ENCODE data around the gene MED26. TPM values are rescaled to one million over a fixed set of nuclear protein-coding genes. Genes with fewer than 3 reads are reported as not detected.

The MED26 gene
- total RNA-seq, 2 experiments from 2014 or later, result 12.0 to 14.5 TPM

DNA sequence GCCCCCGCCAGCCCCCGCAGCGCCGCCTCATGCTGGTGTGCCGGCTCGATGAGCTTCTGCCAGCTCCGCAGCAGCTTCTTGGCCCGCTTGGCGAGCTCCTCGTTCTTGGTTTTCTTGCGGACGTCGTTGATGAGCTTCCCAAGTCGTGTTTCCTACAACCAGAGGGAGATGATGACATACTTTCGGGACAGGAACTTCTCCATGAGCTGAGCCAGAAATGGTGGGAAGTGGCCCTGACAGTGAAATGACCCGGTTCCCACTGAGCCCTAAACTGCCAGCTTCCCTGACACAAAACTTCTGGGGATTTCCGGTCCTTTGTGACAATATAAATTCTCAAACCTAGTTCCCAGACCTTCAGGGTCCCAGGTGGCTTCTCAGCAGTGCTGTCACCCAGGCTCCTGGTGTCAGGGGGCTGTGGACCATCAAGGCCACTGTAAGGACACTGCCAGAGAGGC lies 50.4 kb downstream of the MED26 start:
- H3K9me3 Mint-ChIP-seq, result no peaks in the 10 kb centered on the region
- no peak overlapping the region for H3K4me3 Mint-ChIP-seq
- CTCF ChIA-PET, result interaction anchor here (1.3 kb wide), 1 partner anchor 11 kb away, joined by 3 read pairs; no protein-coding TSS in a partner anchor
- DNase-seq, result no peak
- H3K27me3 Mint-ChIP-seq, result no peaks in the 10 kb centered on the region
- POLR2A ChIA-PET, result no interaction called here
- H3K27ac Mint-ChIP-seq, result no peak overlapping the region
- intact Hi-C loops (cut with micrococcal nuclease), result no loop called here
- H3K36me3 Mint-ChIP-seq, result peaks cover 34% of the 10 kb centered on the region
- peaks cover 56% of the 10 kb centered on the region for H3K4me1 Mint-ChIP-seq (ENCODE audit: low read depth)

DNA sequence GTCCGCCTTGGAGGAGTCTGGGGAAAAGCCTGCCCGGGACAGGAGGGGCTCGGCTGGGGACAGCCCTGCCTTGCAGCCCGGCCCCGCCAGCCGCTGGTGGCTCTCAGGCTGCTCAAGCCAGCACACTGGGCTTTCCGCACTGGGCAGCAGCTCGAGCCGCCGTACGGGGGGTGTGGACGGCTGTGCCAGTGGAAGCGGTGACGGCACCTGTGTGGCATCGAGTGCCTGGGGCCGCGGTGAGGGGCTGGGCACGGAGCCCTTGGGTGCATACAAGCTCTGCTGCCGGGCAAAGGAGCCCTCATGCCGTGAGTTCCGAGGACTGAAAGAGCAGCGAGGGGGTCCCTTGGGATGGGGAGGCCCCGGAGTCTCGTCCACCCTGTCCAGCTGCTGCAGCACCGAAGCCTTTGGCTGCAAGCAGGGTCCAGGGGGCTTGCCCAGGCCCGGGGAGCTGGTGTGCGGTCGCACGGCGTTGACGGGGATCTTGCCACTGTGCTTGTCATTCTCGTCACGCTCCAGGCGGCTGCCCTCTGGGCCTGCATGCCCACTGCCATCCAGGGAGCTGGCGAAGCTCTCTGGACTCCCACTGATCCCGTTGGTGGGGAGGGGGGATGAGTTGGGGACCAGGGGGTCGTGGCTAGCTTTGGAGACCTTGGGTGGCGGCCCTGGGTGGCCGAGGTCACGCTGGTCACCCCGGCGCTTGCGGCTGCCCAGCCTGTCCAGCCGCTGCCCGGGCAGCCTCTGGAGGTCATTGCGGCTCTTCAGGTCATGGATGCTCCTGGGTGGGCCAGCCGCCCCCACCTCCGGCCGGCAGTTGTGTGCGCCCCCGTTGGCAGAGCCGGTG lies 51.1 kb downstream of the MED26 start:
- ChIA-PET CTCF (interaction anchor here (1.3 kb wide), 1 partner anchor 11 kb away, joined by 3 read pairs; no protein-coding TSS in a partner anchor), POLR2A (no interaction called here)
- Mint-ChIP-seq H3K27ac (no peak overlapping the region), H3K36me3 (peaks cover 37% of the 10 kb centered on the region), H3K4me3 (no peak overlapping the region), H3K27me3 (no peaks in the 10 kb centered on the region), H3K9me3 (no peaks in the 10 kb centered on the region), H3K4me1 (ENCODE audit: low read depth) (peaks cover 53% of the 10 kb centered on the region)
- intact Hi-C loops (cut with micrococcal nuclease), result no loop called here
- no peak for DNase-seq

DNA sequence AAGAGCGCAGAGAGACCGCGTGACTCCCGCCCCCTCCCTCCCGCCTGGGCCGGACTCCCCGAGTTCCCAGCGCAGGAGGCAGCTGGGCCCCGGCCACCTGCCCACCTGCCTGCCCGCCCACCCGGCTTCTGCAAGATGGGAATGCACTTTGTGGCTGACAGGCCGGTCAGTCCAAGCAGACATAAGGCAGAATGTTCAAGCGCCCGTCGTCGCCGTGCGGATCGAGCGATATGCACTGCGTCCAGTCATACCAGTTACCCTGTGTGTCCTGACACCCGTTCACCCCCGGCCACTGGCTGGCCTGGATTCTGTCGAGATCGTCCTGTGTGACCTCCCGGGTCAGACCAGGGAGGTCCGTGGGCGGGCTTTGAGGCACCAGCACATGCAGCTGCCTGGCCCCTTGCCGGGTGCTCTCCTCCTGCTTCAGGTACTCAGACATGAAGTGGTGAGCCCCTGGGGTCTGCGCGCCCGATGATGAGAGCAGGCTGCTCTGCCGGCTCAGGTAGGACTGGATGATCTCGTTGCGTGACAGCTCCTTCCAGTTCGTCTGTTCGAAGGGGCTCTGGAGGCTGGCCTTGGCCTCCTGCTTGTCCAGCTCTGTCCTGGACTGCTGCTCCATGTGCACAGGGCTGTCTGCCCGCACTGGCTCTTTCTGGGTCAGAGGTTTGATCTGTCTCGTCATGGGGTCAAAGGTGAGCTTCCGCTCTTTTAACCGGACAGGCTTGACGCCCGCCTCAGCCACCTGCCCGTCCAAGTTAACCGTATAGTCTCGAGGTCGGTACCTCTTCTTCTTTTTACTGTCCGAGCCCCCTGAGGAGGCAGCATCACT lies 51.9 kb downstream of the MED26 start:
- Mint-ChIP-seq H3K9me3 (no peaks in the 10 kb centered on the region), H3K27ac (no peak overlapping the region), H3K4me3 (no peak overlapping the region), H3K36me3 (peaks cover 38% of the 10 kb centered on the region), H3K27me3 (no peaks in the 10 kb centered on the region), H3K4me1 (ENCODE audit: low read depth) (peaks cover 53% of the 10 kb centered on the region)
- DNase-seq, result no peak
- ChIA-PET POLR2A (interaction anchor here (1.0 kb wide), 1 partner anchor 11 kb away, joined by 3 read pairs; no protein-coding TSS in a partner anchor), CTCF (interaction anchor here (1.3 kb wide), 1 partner anchor 12 kb away, joined by 3 read pairs; no protein-coding TSS in a partner anchor)
- intact Hi-C loops (cut with micrococcal nuclease), result no loop called here

DNA sequence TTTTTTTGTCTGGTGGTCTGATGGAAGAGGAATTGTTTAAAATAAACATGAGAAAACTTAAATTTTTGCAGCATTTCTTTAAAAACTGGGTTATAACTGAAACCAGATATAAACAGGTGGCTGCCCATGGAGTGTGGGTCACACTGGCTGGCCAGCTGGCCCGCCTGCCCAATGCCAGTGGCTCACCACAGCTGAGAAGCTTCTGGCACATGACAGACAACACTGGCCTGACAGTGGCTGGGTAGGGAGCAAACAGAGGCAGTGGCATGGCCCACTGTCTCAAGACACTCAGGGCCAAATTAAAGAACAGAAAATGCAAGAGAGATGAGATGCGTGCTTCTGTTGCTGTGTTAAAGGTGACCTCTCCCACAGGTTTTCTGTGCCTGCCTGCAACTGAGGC lies 52.7 kb downstream of the MED26 start:
- Mint-ChIP-seq H3K36me3 (peaks cover 41% of the 10 kb centered on the region), H3K27me3 (no peaks in the 10 kb centered on the region), H3K27ac (peak overlapping the region; percentile 40), H3K4me1 (ENCODE audit: low read depth) (peaks cover 51% of the 10 kb centered on the region), H3K9me3 (no peaks in the 10 kb centered on the region), H3K4me3 (no peak overlapping the region)
- POLR2A ChIA-PET, result interaction anchor here (1.0 kb wide), 1 partner anchor 12 kb away, joined by 3 read pairs; no protein-coding TSS in a partner anchor
- CTCF ChIA-PET, result no interaction called here
- intact Hi-C loops (cut with micrococcal nuclease), result no loop called here
- DNase-seq, result no peak

DNA sequence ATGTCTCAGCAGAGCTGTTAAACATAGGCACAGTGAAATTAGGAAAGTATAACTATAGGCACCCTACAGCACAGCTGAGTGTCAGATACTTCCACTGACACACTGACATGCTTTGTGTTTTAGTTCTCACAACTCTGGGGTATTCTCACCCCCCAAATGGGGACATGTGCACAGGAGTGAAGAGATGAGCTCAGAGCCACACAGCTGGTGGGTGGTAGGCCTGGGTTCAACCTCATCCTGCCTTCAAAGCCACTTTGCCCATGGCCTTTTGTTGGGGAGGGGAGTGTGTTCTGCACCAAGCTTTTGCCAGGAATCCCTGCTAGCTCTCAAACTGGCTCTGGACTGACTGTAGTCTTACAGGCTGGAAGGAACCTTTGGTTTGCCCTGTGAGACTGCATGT lies 54.1 kb downstream of the MED26 start:
- intact Hi-C loops (cut with micrococcal nuclease), result loop anchor here (2.0 to 5.0 kb wide), 2 partner anchors 31 to 88 kb away; partner anchors contain the start of genes CHERP, SMIM7 and TMEM38A
- H3K27me3 Mint-ChIP-seq, result no peaks in the 10 kb centered on the region
- DNase-seq, result no peak
- H3K4me1 Mint-ChIP-seq (ENCODE audit: low read depth), result peaks cover 50% of the 10 kb centered on the region
- no peaks in the 10 kb centered on the region for H3K9me3 Mint-ChIP-seq
- peaks cover 38% of the 10 kb centered on the region for H3K36me3 Mint-ChIP-seq
- peak overlapping the region; percentile 92 for H3K4me3 Mint-ChIP-seq
- POLR2A ChIA-PET, result interaction anchor here (0.8 to 2.8 kb wide), 4 partner anchors 8 to 20 kb away, joined by 3 to 28 read pairs (median 11); no protein-coding TSS in a partner anchor
- peak overlapping the region; percentile 14 for H3K27ac Mint-ChIP-seq
- CTCF ChIA-PET, result interaction anchor here (1.2 to 2.5 kb wide), 3 partner anchors 11 to 187 kb away, joined by 3 to 9 read pairs (median 6); no protein-coding TSS in a partner anchor

DNA sequence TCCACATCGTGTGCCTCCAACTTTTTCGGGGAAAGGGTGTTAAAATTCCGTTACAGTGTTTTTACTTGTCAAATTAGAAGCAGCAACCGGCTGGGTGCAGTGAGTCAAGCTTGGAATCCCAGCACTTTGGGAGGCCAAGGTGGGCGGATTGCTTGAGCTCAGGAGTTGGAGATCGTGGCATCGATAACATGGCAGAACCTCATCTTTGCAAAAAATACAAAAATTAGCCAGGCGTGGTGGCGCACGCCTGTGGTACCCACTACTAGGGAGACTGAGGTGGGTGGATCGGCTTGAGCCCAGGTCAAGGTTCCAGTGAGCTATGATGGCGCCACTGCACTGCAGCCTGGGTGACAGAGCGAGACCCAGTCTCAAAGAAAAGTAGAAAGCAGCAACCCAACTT lies 54.7 kb downstream of the MED26 start:
- Mint-ChIP-seq H3K27me3 (no peaks in the 10 kb centered on the region), H3K36me3 (peaks cover 38% of the 10 kb centered on the region), H3K27ac (peak overlapping the region; percentile 93), H3K9me3 (no peaks in the 10 kb centered on the region), H3K4me3 (peak overlapping the region; percentile 92), H3K4me1 (ENCODE audit: low read depth) (peaks cover 50% of the 10 kb centered on the region)
- POLR2A ChIA-PET, result interaction anchor here (0.8 to 2.8 kb wide), 6 partner anchors 9 to 54 kb away, joined by 3 to 28 read pairs (median 4); no protein-coding TSS in a partner anchor
- intact Hi-C loops (cut with micrococcal nuclease), result loop anchor here (2.0 to 5.0 kb wide), 2 partner anchors 30 to 89 kb away; partner anchors contain the start of genes CHERP, SMIM7 and TMEM38A
- CTCF ChIA-PET, result interaction anchor here (1.0 to 2.5 kb wide), 5 partner anchors 12 to 187 kb away, joined by 3 to 9 read pairs (median 3); no protein-coding TSS in a partner anchor
- no peak for DNase-seq

DNA sequence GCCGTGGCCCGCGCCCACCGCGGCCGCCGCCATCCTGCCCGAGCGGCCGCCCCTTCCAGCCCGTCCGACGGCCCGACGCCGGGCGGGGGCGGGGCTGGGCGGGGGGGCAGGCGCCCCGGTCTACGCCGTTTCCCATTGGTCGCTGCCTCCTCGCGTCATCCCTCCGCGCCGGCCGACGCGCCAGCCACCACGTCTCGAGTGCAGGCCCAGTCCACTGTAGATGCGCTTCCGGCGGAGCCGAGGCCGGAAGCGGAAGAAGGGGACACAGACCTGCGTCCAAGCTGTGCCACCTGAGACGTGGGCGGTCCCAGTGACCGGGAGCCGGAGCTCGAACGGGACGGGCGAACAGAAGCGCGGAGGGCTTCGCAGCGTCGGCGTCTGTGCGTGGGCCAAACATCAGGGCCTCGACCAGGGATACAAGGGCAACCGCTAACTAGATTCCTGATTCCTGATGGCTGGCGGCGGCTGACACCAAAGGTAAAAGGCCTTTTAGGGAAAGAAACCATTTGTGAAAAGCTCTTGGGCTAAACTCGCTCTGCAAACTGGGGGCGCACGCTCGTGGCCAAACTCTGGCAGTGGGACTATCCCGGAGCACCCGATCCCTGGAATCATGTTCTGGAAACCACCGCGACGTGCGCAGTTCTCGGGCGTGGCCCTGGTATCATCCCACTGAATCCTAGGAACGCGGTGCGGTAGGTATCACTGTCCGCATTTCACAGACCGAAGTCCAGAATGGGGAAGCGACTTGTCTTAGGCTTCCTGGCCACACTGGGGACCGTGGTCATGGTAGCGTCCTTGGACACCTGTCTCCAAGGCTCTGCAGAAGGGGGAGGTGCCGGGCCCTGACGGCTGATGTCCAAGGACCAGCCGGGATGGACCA lies 55.4 kb downstream of the MED26 start, which contains the start of gene SLC35E1:
SLC35E1 (minus strand) TSS at position 84 of the 880 bp plus-strand sequence; CDS start at position 33, 51 bp downstream.
- peak; percentile 95 for DNase-seq
- H3K36me3 Mint-ChIP-seq, result peaks cover 41% of the 10 kb centered on the region
- peaks cover 53% of the 10 kb centered on the region for H3K4me1 Mint-ChIP-seq (ENCODE audit: low read depth)
- intact Hi-C loops (cut with micrococcal nuclease), result loop anchor here (1.0 to 5.0 kb wide), 3 partner anchors 12 to 90 kb away; partner anchors contain the start of genes CHERP, SMIM7 and TMEM38A
- no peaks in the 10 kb centered on the region for H3K27me3 Mint-ChIP-seq
- H3K4me3 Mint-ChIP-seq, result peak within 1 kb of the TSS; percentile 92
- ChIA-PET CTCF (interaction anchor here (1.0 to 2.5 kb wide), 5 partner anchors 12 to 186 kb away, joined by 3 to 9 read pairs (median 3); no protein-coding TSS in a partner anchor), POLR2A (interaction anchor here (0.6 to 2.8 kb wide), 8 partner anchors 9 to 143 kb away, joined by 3 to 28 read pairs (median 4); no protein-coding TSS in a partner anchor)
- H3K9me3 Mint-ChIP-seq, result no peaks in the 10 kb centered on the region
- H3K27ac Mint-ChIP-seq, result peak within 1 kb of the TSS; percentile 93

DNA sequence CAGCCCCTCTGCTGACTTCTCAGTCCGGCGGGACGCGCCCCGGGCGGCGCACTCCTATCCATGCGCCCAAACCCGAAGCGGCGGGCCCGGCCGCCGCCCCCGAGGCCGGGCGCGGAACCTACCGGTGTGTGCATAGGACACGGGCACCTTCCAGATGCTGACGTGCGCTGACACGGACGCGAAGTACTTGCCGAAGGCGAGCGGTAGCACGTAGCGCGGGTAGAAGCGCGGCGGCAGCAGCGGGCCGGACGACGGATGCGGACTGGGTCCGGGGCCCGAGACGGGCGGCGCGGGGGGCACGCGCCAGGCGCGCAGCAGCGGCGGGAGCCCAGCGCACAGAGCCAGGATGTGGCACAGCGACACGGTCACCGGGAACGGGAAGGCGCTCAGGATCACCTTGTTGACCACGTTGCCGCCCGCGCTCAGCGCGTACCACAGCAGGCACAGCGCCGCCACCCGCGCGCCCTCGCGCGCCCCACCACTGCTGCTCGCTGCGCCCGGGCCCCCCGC lies 56.1 kb downstream of the MED26 start:
- intact Hi-C loops (cut with micrococcal nuclease), result loop anchor here (1.0 to 5.0 kb wide), 3 partner anchors 12 to 90 kb away; partner anchors contain the start of genes CHERP, SMIM7 and TMEM38A
- Mint-ChIP-seq H3K9me3 (no peaks in the 10 kb centered on the region), H3K36me3 (peaks cover 43% of the 10 kb centered on the region), H3K4me3 (peak overlapping the region; percentile 85), H3K4me1 (ENCODE audit: low read depth) (peaks cover 54% of the 10 kb centered on the region), H3K27ac (peak overlapping the region; percentile 71), H3K27me3 (no peaks in the 10 kb centered on the region)
- CTCF ChIA-PET, result interaction anchor here (1.4 to 2.5 kb wide), 2 partner anchors 16 to 23 kb away, joined by 3 to 6 read pairs; no protein-coding TSS in a partner anchor
- POLR2A ChIA-PET, result interaction anchor here (0.9 to 2.8 kb wide), 4 partner anchors 13 to 29 kb away, joined by 3 to 28 read pairs (median 10); no protein-coding TSS in a partner anchor
- DNase-seq, result peak; percentile 60

DNA sequence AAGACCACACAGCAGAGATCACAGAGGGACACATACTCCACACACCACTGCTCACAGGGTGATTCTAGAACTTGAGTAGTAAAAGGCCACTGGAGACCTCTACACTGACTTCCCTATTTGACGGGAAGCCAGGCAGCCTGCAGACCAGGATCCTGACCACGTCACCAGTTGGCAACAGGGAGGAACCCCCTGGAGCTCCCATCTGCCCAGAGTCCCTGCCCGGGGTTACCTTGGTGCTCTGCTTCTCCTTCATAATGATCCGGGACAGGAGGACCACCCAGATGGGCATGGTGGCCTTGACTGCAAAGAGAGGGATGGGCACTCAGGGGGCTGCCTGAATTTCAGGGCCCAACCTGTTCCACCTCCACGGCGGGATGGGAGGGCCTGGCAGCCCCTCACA lies 56.7 kb downstream of the MED26 start:
- Mint-ChIP-seq H3K27ac (peak overlapping the region; percentile 13), H3K4me1 (ENCODE audit: low read depth) (peaks cover 58% of the 10 kb centered on the region), H3K9me3 (no peaks in the 10 kb centered on the region), H3K4me3 (peak overlapping the region; percentile 85), H3K36me3 (peaks cover 46% of the 10 kb centered on the region), H3K27me3 (no peaks in the 10 kb centered on the region)
- intact Hi-C loops (cut with micrococcal nuclease), result loop anchor here (5.0 kb wide), 1 partner anchor 91 kb away; the partner anchor contains the start of genes SMIM7 and TMEM38A
- DNase-seq, result no peak
- CTCF ChIA-PET, result no interaction called here
- POLR2A ChIA-PET, result interaction anchor here (1.0 kb wide), 1 partner anchor 17 kb away, joined by 3 read pairs; no protein-coding TSS in a partner anchor

DNA sequence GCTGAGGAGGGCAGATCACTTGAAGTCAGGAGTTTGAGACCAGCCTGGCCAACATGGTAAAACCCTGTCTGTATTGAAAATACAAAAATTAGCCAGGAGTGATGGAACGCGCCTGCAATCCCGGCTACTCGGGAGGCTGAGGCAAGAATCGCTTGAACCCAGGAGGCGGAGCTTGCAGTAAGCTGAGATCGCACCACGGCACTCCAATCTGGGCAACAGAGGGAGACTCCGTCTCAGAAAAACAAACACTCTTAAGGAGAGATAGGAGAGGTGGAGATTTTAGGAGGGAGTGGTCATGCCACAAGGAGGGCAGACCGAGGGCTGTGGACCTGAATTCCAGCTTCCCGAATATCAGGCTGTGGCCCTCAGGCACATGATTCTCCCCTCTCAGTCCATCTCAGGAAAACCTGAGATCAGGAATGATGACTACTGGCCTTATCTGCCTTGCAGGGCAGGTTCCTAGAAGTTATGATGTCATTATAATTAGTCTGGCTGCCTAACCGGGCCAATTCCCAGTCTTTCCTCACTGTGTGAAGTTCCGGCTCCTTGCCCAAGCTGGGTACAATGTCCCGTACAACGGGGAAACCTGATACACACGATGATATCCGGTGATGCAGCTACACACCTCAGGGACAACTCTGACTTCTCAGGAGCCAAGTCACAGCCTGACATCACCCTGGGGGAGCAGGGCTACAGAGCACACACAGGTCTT lies 58.2 kb downstream of the MED26 start:
- Mint-ChIP-seq H3K27ac (no peak overlapping the region), H3K27me3 (no peaks in the 10 kb centered on the region), H3K4me3 (peak overlapping the region; percentile 39), H3K9me3 (no peaks in the 10 kb centered on the region), H3K36me3 (peaks cover 42% of the 10 kb centered on the region), H3K4me1 (ENCODE audit: low read depth) (peaks cover 56% of the 10 kb centered on the region)
- intact Hi-C loops (cut with micrococcal nuclease), result loop anchor here (5.0 kb wide), 1 partner anchor 93 kb away; the partner anchor contains the start of genes SMIM7 and TMEM38A
- DNase-seq, result no peak
- POLR2A ChIA-PET, result no interaction called here
- CTCF ChIA-PET, result no interaction called here
